Duodenal mucosa (tissue), 2 donors: ENCODE data around the gene HPGDS.

ENCODE experiments used
- H3K27ac ChIP-seq: one replicate; pipeline ENCODE4 v1.7.0; 2013; ENCODE audit warnings: low read depth, low read length
- H3K27me3 ChIP-seq, 2 donors: one replicate each; pipeline ENCODE4 v1.7.0; 2013; ENCODE audit warnings: low read length in 2 of 2, control low read depth in 1 of 2; ENCODE audit not compliant: insufficient read depth in 2 of 2, control insufficient read depth in 1 of 2
- H3K36me3 ChIP-seq, 2 donors: one replicate each; pipeline ENCODE4 v1.7.0; 2013; ENCODE audit warnings: low read length in 2 of 2, control low read depth in 1 of 2; ENCODE audit not compliant: insufficient read depth in 2 of 2, control insufficient read depth in 1 of 2
- H3K4me1 ChIP-seq, 2 donors: one replicate each; pipeline ENCODE4 v1.7.0; 2013; ENCODE audit warnings: low read length in 2 of 2, control low read depth in 1 of 2; ENCODE audit not compliant: insufficient read depth in 2 of 2, control insufficient read depth in 1 of 2
- H3K4me3 ChIP-seq, 2 donors: one replicate each; pipeline ENCODE4 v1.7.0; 2013; ENCODE audit warnings: low read length in 2 of 2, low read depth in 1 of 2
- H3K9ac ChIP-seq, 2 donors: one replicate each; pipeline ENCODE4 v1.7.0; 2013; ENCODE audit warnings: low read length in 2 of 2, low read depth in 1 of 2
- H3K9me3 ChIP-seq, 2 donors: one replicate each; pipeline ENCODE4 v1.7.0; 2013; ENCODE audit warnings: low read length in 2 of 2, control low read depth in 1 of 2; ENCODE audit not compliant: control insufficient read depth in 1 of 2

HPGDS gene

GRCh38 chr4:94271248-94271647 is 71.4 kb downstream of the HPGDS start:
- no peak overlapping the region for H3K27ac ChIP-seq
- peaks cover 4 to 27% of the 10 kb centered on the region in 2 donors for H3K36me3 ChIP-seq
- H3K27me3 ChIP-seq: no peaks in the 10 kb centered on the region

DNA sequence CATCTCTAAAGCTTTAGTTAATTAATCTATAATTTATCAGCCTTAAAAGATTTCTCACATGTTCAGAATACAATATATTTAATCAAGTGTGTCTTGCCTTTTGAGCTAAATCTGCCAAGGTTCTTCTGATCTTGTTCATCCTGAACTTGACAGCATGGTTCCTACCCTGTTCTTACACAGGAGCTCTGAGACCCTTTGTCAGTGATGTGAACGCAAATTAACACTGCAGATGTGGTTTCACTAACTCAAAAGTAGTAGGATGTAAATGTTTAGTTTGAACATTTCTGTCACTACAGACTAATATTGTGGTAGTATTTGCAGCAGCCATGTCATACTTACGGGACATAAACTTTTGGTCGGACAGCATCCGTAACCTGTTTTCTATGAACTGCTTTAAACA is 75.6 kb downstream of the HPGDS start:
- H3K36me3 ChIP-seq: peaks cover 4 to 17% of the 10 kb centered on the region in 2 donors
- no peak overlapping the region for H3K27ac ChIP-seq

More at GRCh38 chr4:94271248-94271647, 71.4 kb downstream of the HPGDS start:
- H3K9me3 ChIP-seq: no peaks in the 10 kb centered on the region
- H3K4me3 ChIP-seq: no peak overlapping the region
- no peaks in the 10 kb centered on the region for H3K4me1 ChIP-seq
- no peak overlapping the region for H3K9ac ChIP-seq

DNA sequence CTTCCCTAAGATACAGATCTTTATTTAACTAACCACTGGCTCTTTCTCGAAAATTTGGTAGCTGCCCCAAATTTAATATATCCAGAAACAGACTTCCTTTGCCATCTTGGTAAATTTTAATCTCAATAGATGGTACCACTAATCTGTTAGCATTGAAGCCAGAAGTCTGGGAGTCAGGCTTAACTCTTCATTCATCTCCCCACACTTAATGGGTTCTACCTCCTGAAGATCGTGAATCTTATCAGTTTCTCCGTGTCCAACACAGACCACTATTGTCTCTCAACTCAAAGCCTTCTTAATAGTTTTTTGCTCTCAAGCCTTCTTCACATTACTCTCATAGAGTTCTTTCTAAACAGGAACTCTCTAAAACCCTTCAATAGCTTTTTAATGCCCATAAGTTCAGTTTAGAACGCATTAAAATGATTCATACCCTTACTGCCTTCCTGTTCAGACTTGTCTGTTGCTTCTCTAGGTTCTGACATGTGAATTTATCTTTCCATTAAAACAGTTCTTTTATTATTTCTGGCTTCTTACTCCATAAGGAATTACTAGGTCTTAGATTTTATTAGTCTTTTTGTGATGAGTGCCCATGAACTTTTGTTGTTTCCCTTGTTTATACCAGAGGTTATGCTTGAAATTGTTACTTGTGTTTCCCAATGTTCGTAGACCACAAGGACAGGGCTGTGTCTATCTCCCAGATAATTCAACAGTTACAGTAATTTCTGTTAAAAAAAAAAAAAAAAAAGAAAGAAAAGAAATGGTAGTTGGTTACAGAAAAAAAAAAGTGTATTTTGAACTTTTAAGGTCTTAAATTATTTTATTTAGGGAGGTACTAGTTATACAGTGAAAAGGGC is 80.2 kb downstream of the HPGDS start:
- no peak overlapping the region for H3K4me3 ChIP-seq
- H3K9me3 ChIP-seq: no peaks in the 10 kb centered on the region
- no peak overlapping the region for H3K9ac ChIP-seq
- H3K36me3 ChIP-seq: peaks cover 3 to 10% of the 10 kb centered on the region in 2 donors
- no peak overlapping the region for H3K27ac ChIP-seq
- no peaks in the 10 kb centered on the region for H3K4me1 ChIP-seq
- no peaks in the 10 kb centered on the region for H3K27me3 ChIP-seq

More for the DNA sequence above, 75.6 kb downstream of the HPGDS start:
- H3K9ac ChIP-seq: no peak overlapping the region
- no peaks in the 10 kb centered on the region for H3K4me1 ChIP-seq
- no peak overlapping the region for H3K4me3 ChIP-seq
- H3K9me3 ChIP-seq: no peaks in the 10 kb centered on the region
- no peaks in the 10 kb centered on the region for H3K27me3 ChIP-seq

- no peaks in the 10 kb centered on the region for H3K4me1 ChIP-seq
- peaks cover 10 to 23% of the 10 kb centered on the region in 2 donors for H3K36me3 ChIP-seq
- H3K27ac ChIP-seq: no peak overlapping the region
Observed at GRCh38 chr4:94256828-94257227, 85.8 kb downstream of the HPGDS start.

GRCh38 chr4:94256144-94256783 is 86.4 kb downstream of the HPGDS start:
- peaks cover 10 to 23% of the 10 kb centered on the region in 2 donors for H3K36me3 ChIP-seq
- no peak overlapping the region for H3K9ac ChIP-seq
- H3K4me1 ChIP-seq: no peaks in the 10 kb centered on the region
- no peak overlapping the region for H3K4me3 ChIP-seq
- H3K27ac ChIP-seq: no peak overlapping the region
- no peaks in the 10 kb centered on the region for H3K27me3 ChIP-seq
- no peaks in the 10 kb centered on the region for H3K9me3 ChIP-seq

More at GRCh38 chr4:94256828-94257227, 85.8 kb downstream of the HPGDS start:
- Histone ChIP-seq H3K9me3 (no peaks in the 10 kb centered on the region), H3K9ac (no peak overlapping the region), H3K4me3 (no peak overlapping the region), H3K27me3 (no peaks in the 10 kb centered on the region)

- Histone ChIP-seq H3K9me3 (no peaks in the 10 kb centered on the region), H3K36me3 (peaks cover 7 to 22% of the 10 kb centered on the region in 2 donors)
Observed at GRCh38 chr4:94253036-94253435, 89.6 kb downstream of the HPGDS start.

GRCh38 chr4:94251094-94251493 is 91.5 kb downstream of the HPGDS start:
- Histone ChIP-seq H3K4me3 (no peak overlapping the region), H3K9me3 (no peaks in the 10 kb centered on the region), H3K27ac (no peak overlapping the region), H3K4me1 (no peaks in the 10 kb centered on the region), H3K9ac (no peak overlapping the region), H3K36me3 (peaks cover 7 to 34% of the 10 kb centered on the region in 2 donors), H3K27me3 (no peaks in the 10 kb centered on the region)

More at GRCh38 chr4:94253036-94253435, 89.6 kb downstream of the HPGDS start:
- H3K27me3 ChIP-seq: no peaks in the 10 kb centered on the region
- no peak overlapping the region for H3K9ac ChIP-seq
- H3K27ac ChIP-seq: no peak overlapping the region
- no peak overlapping the region for H3K4me3 ChIP-seq
- H3K4me1 ChIP-seq: no peaks in the 10 kb centered on the region
